Activated T-cell treated with anti-CD3 and anti-CD28 coated beads, Interleukin-2, amount 50 U/mL, for 4 hours (primary cell): ENCODE measurements around the gene EDA2R. TPM values are rescaled to one million over a fixed set of nuclear protein-coding genes. Genes with fewer than 3 reads are reported as not detected.
A peak's percentile ranks its signal among the peaks of the same experiment; 100 is the strongest.

Source experiments
- ATAC-seq, 2 donors: fragments of 200-7000 bp; cut with Tn5 transposase; one replicate each; pipeline ENCODE4 v1.10.0; 2021
- DNase-seq: peaks from one replicate; pipeline ENCODE4 v3.0.0-alpha.2; 2020
- H3K27me3 Mint-ChIP-seq: one replicate; pipeline ENCODE4 v1.8.0; 2021; ENCODE audit warnings: low read depth, mixed read lengths
- H3K36me3 Mint-ChIP-seq: one replicate; pipeline ENCODE4 v1.8.0; 2022; ENCODE audit warnings: mixed read lengths; ENCODE audit not compliant: insufficient read depth
- H3K4me1 Mint-ChIP-seq: one replicate; pipeline ENCODE4 v1.8.0; 2021; ENCODE audit warnings: low read depth, mixed read lengths
- H3K4me3 Mint-ChIP-seq: one replicate; pipeline ENCODE4 v1.8.0; 2021; ENCODE audit warnings: mild to moderate bottlenecking, moderate library complexity, mixed read lengths
- H3K9me3 Mint-ChIP-seq: one replicate; pipeline ENCODE4 v1.8.0; 2021; ENCODE audit warnings: mixed read lengths
- total RNA-seq, 3 donors: library from RNA; stranded (reverse); gene quantifications; one replicate each; pipeline ENCODE4 v1.2.1, GENCODE V29; 2021

EDA2R gene, protein sequence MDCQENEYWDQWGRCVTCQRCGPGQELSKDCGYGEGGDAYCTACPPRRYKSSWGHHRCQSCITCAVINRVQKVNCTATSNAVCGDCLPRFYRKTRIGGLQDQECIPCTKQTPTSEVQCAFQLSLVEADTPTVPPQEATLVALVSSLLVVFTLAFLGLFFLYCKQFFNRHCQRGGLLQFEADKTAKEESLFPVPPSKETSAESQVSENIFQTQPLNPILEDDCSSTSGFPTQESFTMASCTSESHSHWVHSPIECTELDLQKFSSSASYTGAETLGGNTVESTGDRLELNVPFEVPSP
- under 1 TPM; 0.18 to 0.34 (median 0.19) TPM for total RNA-seq

DNA sequence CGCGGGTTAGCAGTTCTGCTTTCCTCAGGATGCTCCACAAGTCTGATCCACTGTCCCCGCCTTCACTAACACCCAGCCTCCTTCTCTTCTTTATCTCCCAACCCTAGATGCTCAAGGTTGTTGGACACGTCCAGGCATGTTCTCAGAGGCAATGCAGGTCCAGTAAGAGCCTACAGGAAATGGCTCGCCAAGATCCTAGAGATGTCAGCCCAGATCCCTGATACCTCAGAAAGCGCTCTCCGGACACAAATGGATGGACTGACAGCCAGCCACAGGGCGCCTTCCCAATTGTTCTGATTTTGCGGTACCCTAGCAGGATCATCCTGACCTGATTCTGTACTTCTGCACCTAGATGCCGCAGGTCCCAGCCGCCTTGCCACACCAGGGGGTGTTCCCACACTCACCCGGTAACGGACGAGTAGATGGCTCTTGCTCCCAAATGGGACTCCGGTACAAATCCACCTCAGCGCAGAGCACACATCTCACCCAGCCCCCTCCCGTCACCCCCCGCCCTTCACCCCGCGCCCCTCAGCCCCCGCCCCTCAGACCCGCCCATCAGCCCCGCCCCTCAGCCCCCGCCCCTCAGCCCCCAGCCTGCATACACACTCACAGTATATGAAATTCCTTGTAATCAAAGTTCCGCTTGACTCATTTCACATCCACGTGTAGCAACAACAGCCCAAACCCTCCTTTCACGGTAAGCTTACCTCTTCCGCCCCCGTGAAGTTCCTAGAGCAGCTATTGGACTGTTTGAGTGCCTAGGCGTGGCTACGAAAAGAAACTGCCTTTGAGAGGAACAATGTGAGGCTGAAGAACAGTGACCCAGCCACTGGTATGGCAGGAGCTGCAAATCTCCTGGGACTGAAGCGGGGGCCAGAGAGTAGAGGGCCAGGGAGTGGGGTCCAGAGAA is at the start of gene EDA2R:
TSS of gene EDA2R (minus strand) at position 488 of the 910 bp plus-strand sequence. CDS start 23,058 bp downstream, outside the sequence.
- peaks cover 6% of the 10 kb centered on the region for H3K4me1 Mint-ChIP-seq
- H3K36me3 Mint-ChIP-seq: no peaks in the 10 kb centered on the region
- H3K27me3 Mint-ChIP-seq: peaks cover 4% of the 10 kb centered on the region
- H3K4me3 Mint-ChIP-seq: peak within 1 kb of the TSS; percentile 54
- no peaks in the 10 kb centered on the region for H3K9me3 Mint-ChIP-seq
- peak; percentile 82 to 87 for ATAC-seq
- DNase-seq: peak; percentile 11

DNA sequence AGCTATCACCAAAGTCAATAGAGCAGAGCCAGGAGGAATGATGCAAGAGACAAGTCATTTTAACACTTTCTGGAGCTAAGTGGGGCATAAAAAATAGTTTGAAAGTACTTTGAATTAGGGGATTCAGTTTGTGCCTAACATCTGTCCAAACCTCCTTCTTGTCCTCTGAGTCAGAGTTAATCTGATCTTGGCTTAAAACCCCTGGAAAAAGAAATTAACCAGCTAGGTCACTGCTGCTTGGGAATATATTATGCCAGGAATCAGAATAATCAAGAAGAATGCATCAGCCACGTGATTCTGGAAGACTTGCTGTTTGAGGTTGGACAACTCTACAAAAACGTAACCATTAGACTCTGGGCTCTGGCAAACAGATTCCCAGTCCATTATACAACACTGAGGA is 45.3 kb upstream of the EDA2R start:
- no peaks in the 10 kb centered on the region for H3K36me3 Mint-ChIP-seq
- H3K4me3 Mint-ChIP-seq: no peak overlapping the region
- no peak for ATAC-seq
- no peak for DNase-seq
- no peaks in the 10 kb centered on the region for H3K27me3 Mint-ChIP-seq
- H3K9me3 Mint-ChIP-seq: no peaks in the 10 kb centered on the region
- H3K4me1 Mint-ChIP-seq: no peaks in the 10 kb centered on the region

DNA sequence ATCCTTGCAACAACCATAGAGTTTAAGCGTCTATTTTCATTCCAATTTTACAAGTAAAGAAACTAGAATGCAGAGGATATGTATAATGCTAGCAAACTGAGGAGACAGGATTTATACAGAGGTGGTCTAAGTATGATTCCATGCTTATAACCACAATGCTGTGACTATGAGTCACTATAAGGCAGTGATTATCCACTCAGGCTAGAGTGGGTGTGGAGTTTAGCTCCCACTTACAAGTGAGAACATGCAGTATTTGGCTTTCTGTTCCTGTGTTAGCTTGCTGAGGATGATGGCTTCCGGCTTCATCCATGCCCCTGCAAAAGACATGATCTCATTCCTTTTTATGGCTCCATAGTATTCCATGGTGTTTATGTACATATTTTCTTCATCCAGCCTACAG is 41.6 kb upstream of the EDA2R start:
- H3K4me1 Mint-ChIP-seq: no peaks in the 10 kb centered on the region
- no peak overlapping the region for H3K4me3 Mint-ChIP-seq
- H3K9me3 Mint-ChIP-seq: no peaks in the 10 kb centered on the region
- ATAC-seq: no peak
- peaks cover 5% of the 10 kb centered on the region for H3K27me3 Mint-ChIP-seq
- DNase-seq: no peak
- no peaks in the 10 kb centered on the region for H3K36me3 Mint-ChIP-seq

DNA sequence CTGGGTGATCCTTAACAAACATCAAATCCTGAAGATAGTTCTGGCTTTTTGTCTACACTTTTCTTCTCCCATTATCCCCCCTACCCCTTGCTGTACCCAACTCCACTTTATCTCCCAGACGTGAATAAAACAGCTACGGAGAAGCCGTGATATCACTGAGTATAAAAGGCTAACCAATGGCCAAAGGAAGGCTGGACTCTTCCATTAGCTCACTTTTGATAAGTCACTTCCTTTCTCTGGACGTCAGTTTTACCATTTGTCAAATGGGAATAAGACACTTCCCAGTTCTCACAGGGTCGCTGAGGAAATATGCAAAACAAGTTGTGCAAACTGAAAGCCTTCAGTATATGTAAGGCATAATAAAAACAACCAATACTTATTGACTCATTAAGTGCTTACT is 38.6 kb upstream of the EDA2R start:
- Mint-ChIP-seq H3K4me3 (no peak overlapping the region), H3K4me1 (no peaks in the 10 kb centered on the region), H3K9me3 (no peaks in the 10 kb centered on the region), H3K36me3 (no peaks in the 10 kb centered on the region), H3K27me3 (peaks cover 5% of the 10 kb centered on the region)
- ATAC-seq: no peak
- DNase-seq: no peak

DNA sequence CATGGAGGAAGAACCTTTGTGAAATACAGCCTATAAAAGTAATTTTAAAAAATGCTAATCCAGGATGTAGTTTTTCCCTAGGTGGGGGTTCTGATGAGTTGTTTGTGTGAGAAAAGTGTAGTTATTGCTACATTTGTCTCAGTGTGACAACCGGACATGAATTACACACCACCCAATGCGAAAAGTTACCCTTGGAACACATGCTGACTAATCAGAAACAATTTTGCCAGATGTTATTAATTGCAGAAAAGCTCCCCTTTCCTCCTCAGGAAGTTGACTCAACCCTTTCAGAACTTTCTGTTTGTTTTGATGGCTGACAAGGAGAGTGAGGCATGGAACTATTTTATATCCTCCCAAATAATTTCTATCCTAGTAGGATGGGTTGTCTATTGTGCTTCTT is 38.1 kb upstream of the EDA2R start:
- Mint-ChIP-seq H3K9me3 (no peaks in the 10 kb centered on the region), H3K4me3 (no peak overlapping the region), H3K27me3 (peaks cover 5% of the 10 kb centered on the region), H3K36me3 (no peaks in the 10 kb centered on the region), H3K4me1 (no peaks in the 10 kb centered on the region)
- no peak for DNase-seq
- no peak for ATAC-seq

DNA sequence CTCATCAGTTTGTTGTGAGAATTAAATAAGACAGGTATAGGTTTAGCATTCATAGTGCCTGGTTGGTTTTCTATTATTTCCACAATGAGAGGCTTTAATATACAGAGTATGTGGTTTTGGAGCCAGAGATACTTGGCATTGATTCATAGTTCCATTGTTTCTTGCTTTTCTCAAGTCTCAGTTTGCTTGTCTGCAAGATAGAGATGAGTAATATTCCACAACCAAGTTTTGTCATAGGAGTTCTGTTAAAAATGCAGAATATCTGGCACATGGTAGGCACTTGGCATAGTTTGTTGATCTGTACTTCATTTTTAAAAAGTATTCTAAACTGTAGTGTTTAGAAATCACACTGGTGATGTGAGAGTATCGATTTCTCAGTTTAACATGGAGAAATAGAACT is 37.5 kb upstream of the EDA2R start:
- Mint-ChIP-seq H3K4me1 (no peaks in the 10 kb centered on the region), H3K9me3 (no peaks in the 10 kb centered on the region), H3K27me3 (peaks cover 5% of the 10 kb centered on the region), H3K36me3 (no peaks in the 10 kb centered on the region), H3K4me3 (no peak overlapping the region)
- no peak for ATAC-seq
- DNase-seq: no peak

DNA sequence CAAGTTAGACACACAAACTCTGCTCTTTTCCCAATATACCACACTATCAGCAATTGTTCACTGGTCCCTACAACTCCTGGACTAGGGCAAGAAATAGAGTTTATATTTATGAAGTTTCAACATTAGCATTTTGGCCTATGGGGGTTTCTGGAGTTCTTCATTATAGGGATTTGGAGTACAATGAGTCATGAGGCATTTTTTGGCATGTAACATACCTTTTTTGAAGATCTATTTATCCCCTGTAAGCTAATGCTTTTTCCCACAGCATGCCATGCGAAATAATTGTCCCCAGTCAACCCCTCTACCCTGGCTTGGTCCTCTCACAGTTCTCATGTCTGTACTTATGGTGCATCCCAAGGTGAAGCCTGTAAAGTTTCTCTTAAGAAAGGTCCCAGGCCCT is 36.7 kb upstream of the EDA2R start:
- Mint-ChIP-seq H3K36me3 (no peaks in the 10 kb centered on the region), H3K4me3 (no peak overlapping the region), H3K4me1 (no peaks in the 10 kb centered on the region), H3K27me3 (peaks cover 5% of the 10 kb centered on the region), H3K9me3 (no peaks in the 10 kb centered on the region)
- ATAC-seq (no peak), DNase-seq (no peak)

DNA sequence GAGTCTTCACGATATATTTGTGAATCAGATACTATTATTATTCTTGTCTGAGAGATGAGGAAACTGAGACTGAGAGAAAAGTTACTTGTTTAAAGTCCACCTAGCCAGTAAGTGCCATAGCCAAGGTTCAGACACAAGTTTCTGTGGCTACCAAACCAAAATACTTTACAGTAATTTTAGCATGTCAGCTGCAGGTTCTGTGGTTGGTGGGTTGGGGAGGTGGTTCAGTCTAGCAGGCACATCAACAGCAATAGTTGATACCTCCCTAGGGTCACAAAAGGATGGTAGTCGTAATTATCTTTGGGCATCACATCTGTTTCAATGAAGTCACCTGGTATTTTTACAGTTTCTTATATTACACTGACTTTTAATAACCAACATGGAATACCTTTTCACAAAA is 35.6 kb upstream of the EDA2R start:
- H3K4me3 Mint-ChIP-seq: no peak overlapping the region
- no peaks in the 10 kb centered on the region for H3K4me1 Mint-ChIP-seq
- H3K9me3 Mint-ChIP-seq: no peaks in the 10 kb centered on the region
- DNase-seq: no peak
- no peak for ATAC-seq
- peaks cover 5% of the 10 kb centered on the region for H3K27me3 Mint-ChIP-seq
- H3K36me3 Mint-ChIP-seq: no peaks in the 10 kb centered on the region

DNA sequence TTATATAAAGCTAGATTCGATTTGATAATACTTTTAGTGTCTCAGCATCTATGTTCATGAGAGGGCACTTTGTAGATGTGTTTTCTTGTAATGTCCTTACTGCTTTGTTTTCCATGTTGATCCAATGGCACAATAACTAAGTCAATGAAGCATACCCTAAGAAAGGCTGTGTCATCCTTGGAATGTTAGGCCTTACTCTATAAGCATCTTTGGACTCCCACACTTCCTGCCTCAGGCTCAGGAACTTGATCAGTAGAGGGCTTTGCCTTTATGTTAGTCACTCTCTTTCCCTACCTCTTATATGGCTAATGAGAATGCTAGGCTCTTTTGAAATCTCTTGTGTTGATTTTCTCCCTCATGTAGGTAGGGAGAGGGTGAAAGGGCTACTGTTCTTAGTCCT is 33.2 kb upstream of the EDA2R start:
- H3K9me3 Mint-ChIP-seq: no peaks in the 10 kb centered on the region
- DNase-seq (no peak), ATAC-seq (no peak)
- H3K27me3 Mint-ChIP-seq: peaks cover 2% of the 10 kb centered on the region
- no peaks in the 10 kb centered on the region for H3K36me3 Mint-ChIP-seq
- no peaks in the 10 kb centered on the region for H3K4me1 Mint-ChIP-seq
- H3K4me3 Mint-ChIP-seq: no peak overlapping the region

DNA sequence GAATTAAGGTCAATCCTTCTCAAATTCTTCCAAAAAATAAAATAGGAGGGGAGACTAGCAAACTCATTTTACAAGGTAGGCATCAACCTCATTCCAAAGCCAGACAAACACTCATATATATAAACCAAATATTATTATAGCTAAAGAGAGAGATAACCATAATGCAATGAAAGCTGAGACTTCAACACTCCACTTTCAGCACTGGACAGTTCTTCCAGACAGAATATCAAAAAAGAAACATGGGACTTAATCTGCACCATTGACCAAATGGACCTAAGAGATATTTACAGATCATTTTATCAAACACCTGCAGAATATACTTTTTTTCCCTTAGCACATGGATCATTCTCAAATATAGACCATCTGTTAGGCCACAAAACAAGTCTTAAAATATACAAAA is 15.5 kb upstream of the EDA2R start:
- Mint-ChIP-seq H3K9me3 (peaks cover 4% of the 10 kb centered on the region), H3K4me1 (no peaks in the 10 kb centered on the region), H3K27me3 (peaks cover 5% of the 10 kb centered on the region), H3K4me3 (no peak overlapping the region), H3K36me3 (no peaks in the 10 kb centered on the region)
- DNase-seq (no peak), ATAC-seq (no peak)

DNA sequence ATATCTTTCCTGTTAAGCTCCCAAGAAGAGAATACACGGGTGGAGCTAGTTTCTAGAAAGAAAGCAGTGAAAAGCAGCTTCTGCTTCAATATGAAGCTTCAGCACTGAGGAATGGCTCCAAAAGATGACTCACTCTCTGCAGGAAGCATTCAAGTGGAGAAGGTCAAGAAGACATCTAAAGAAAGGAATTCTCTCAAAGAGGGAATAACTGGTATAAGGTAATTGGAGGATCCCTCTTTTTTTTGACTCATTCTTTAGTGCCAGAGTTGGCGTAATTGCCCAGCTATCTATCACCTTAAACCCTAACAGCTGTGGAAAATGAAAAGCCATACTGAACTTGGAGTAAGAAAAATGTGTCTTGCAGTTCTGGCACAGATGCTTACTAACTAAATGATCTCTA is 3.5 kb downstream of the EDA2R start:
- H3K9me3 Mint-ChIP-seq: no peaks in the 10 kb centered on the region
- no peak overlapping the region for H3K4me3 Mint-ChIP-seq
- DNase-seq (no peak), ATAC-seq (no peak)
- H3K4me1 Mint-ChIP-seq: peaks cover 6% of the 10 kb centered on the region
- H3K36me3 Mint-ChIP-seq: no peaks in the 10 kb centered on the region
- peaks cover 4% of the 10 kb centered on the region for H3K27me3 Mint-ChIP-seq

DNA sequence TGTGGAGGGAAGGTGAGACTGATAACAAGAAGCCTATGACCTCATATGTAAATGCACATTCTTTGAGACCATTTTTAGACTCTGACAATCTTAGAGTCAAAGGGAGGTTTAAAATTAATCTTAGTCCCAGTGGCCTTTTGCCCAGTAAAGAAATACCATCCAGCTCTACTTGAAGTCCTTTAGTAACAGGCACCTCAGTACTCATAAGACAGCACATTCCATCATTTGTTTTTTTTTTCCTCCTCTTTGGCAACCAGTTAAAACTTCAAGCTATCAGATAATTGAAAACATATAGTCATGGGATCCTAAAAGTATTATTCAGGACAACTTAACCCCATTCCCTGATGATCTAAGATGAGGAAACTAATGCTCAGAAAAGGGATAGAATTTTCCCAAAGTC is 4.6 kb downstream of the EDA2R start:
- H3K4me1 Mint-ChIP-seq: peaks cover 4% of the 10 kb centered on the region
- H3K36me3 Mint-ChIP-seq: no peaks in the 10 kb centered on the region
- ATAC-seq: no peak
- no peak overlapping the region for H3K4me3 Mint-ChIP-seq
- no peak for DNase-seq
- no peaks in the 10 kb centered on the region for H3K27me3 Mint-ChIP-seq
- no peaks in the 10 kb centered on the region for H3K9me3 Mint-ChIP-seq

DNA sequence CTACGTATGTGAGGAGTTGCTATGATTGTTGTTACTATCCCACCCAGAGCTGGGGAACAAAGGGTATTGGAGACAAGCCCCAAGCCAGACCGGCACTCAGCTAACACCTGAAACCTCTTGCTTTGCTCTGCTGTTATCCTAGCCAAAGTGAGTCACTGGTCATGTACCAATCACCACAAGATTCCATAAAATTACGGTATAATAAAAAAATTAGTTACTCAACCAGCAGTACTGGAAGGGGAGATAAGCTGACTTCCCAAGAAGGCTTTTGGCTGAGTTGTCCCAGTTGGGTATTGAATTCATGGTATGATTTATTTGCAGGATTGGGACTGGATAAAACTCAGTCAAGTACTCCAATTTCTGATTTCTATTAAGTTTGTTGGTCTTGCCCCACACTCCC is 5.3 kb downstream of the EDA2R start:
- no peaks in the 10 kb centered on the region for H3K27me3 Mint-ChIP-seq
- H3K36me3 Mint-ChIP-seq: no peaks in the 10 kb centered on the region
- peaks cover 1% of the 10 kb centered on the region for H3K4me1 Mint-ChIP-seq
- no peaks in the 10 kb centered on the region for H3K9me3 Mint-ChIP-seq
- ATAC-seq (no peak), DNase-seq (no peak)
- no peak overlapping the region for H3K4me3 Mint-ChIP-seq

DNA sequence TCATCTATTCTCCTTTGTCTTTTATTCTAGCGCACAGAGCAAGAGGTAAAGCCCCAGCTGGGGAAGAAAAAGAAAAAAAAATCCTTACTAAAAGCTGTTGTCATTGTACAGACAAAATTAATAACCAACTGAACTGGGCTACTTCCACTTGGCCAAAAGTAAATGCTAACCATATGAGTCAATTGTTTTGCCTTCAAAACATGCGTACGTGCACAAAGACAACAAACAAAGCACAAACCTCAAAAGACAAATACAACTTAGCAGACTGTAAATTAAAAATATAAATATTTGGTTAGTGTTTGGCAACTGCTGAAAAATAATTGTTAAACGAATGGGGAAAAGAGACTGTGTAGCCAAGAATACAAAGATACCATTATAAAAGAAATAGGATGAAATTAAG is 5.9 kb downstream of the EDA2R start:
- no peaks in the 10 kb centered on the region for H3K9me3 Mint-ChIP-seq

DNA sequence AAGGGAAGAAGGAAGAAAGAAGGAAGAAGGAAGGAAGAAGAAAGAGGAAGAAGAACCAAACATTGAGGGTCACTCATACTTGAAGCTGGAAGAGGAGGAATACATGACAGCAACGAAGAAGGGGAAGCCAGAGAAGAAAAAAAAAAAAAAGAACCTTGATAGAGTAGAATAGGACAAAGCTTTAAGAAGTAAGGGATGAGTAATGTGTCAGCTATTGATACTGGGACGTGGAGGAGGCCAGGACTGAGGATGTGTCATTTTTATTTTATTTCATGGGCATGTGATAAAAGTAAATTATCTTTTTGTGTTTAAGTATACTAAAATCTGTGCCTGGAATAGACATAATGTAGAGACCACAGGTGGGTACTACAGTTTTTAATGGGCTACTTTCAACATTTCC is 6.4 kb downstream of the EDA2R start:
- Mint-ChIP-seq H3K4me1 (no peaks in the 10 kb centered on the region), H3K9me3 (no peaks in the 10 kb centered on the region), H3K4me3 (no peak overlapping the region), H3K36me3 (no peaks in the 10 kb centered on the region), H3K27me3 (no peaks in the 10 kb centered on the region)
- ATAC-seq (no peak), DNase-seq (no peak)

More for the DNA sequence above, 5.9 kb downstream of the EDA2R start:
- H3K27me3 Mint-ChIP-seq: no peaks in the 10 kb centered on the region
- no peaks in the 10 kb centered on the region for H3K4me1 Mint-ChIP-seq
- H3K36me3 Mint-ChIP-seq: no peaks in the 10 kb centered on the region
- DNase-seq: no peak
- no peak for ATAC-seq
- no peak overlapping the region for H3K4me3 Mint-ChIP-seq
